SU-DHL-6 (cell line): ENCODE data around the gene MBP.

Experiments used
- EZH2phosphoT487 ChIP-seq: fragments of 200-600 bp; sonication (generic), shearing (Covaris generic); conservative IDR thresholded peaks from 2 replicates; pipeline ENCODE4 v1.6.1; 2018; ENCODE audit warnings: mild to moderate bottlenecking, antibody characterized with exemption, low read length, moderate library complexity, mixed read lengths
- TF ChIP-seq, protein P1 (sequence below): fragments of 200-600 bp; sonication (generic); IDR thresholded peaks from one replicate; pipeline ENCODE4 v1.5.1; 2017; ENCODE audit warnings: antibody characterized with exemption, mild to moderate bottlenecking, low read length, moderate library complexity; ENCODE audit not compliant: insufficient read depth, poor library complexity, severe bottlenecking

- TF ChIP-seq, protein P1, sequence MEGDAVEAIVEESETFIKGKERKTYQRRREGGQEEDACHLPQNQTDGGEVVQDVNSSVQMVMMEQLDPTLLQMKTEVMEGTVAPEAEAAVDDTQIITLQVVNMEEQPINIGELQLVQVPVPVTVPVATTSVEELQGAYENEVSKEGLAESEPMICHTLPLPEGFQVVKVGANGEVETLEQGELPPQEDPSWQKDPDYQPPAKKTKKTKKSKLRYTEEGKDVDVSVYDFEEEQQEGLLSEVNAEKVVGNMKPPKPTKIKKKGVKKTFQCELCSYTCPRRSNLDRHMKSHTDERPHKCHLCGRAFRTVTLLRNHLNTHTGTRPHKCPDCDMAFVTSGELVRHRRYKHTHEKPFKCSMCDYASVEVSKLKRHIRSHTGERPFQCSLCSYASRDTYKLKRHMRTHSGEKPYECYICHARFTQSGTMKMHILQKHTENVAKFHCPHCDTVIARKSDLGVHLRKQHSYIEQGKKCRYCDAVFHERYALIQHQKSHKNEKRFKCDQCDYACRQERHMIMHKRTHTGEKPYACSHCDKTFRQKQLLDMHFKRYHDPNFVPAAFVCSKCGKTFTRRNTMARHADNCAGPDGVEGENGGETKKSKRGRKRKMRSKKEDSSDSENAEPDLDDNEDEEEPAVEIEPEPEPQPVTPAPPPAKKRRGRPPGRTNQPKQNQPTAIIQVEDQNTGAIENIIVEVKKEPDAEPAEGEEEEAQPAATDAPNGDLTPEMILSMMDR: no peak
- no peak for TF ChIP-seq EZH2phosphoT487
Measured at GRCh38 chr18:76970770-76971559, 161.6 kb downstream of the MBP start.
